Duodenal mucosa (tissue), 2 donors: Measurements from ENCODE around the gene CALN1.

ENCODE experiments used
- H3K27ac ChIP-seq: one replicate; pipeline ENCODE4 v1.7.0; 2013; ENCODE audit warnings: low read depth, low read length
- H3K27me3 ChIP-seq, 2 donors: one replicate each; pipeline ENCODE4 v1.7.0; 2013; ENCODE audit warnings: low read length in 2 of 2, control low read depth in 1 of 2; ENCODE audit not compliant: insufficient read depth in 2 of 2, control insufficient read depth in 1 of 2
- H3K36me3 ChIP-seq, 2 donors: one replicate each; pipeline ENCODE4 v1.7.0; 2013; ENCODE audit warnings: low read length in 2 of 2, control low read depth in 1 of 2; ENCODE audit not compliant: insufficient read depth in 2 of 2, control insufficient read depth in 1 of 2
- H3K4me1 ChIP-seq, 2 donors: one replicate each; pipeline ENCODE4 v1.7.0; 2013; ENCODE audit warnings: low read length in 2 of 2, control low read depth in 1 of 2; ENCODE audit not compliant: insufficient read depth in 2 of 2, control insufficient read depth in 1 of 2
- H3K4me3 ChIP-seq, 2 donors: one replicate each; pipeline ENCODE4 v1.7.0; 2013; ENCODE audit warnings: low read length in 2 of 2, low read depth in 1 of 2
- H3K9ac ChIP-seq, 2 donors: one replicate each; pipeline ENCODE4 v1.7.0; 2013; ENCODE audit warnings: low read length in 2 of 2, low read depth in 1 of 2
- H3K9me3 ChIP-seq, 2 donors: one replicate each; pipeline ENCODE4 v1.7.0; 2013; ENCODE audit warnings: low read length in 2 of 2, control low read depth in 1 of 2; ENCODE audit not compliant: control insufficient read depth in 1 of 2

The CALN1 gene

DNA sequence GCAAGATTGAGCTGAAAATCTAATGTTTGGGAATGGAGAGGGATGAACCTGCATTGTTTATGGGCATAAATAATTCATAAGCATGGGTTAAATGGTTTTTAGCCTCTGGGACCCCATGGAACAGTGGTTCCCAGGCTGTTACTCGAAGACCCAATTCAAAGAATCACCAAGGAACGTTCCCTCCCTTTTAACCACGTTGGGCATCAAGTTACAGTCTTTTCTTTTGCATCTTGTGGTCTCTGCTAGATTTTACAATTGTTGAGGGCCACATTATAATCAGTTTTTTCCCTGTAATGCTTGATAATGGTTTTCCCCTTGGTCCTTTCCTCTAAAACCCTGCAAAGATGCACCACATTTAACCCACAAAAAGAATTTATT is 2.5 kb downstream of the CALN1 start:
- Histone ChIP-seq H3K27ac (no peak overlapping the region), H3K4me1 (no peaks in the 10 kb centered on the region), H3K36me3 (no peaks in the 10 kb centered on the region), H3K9me3 (peaks cover 0 to 11% of the 10 kb centered on the region in 2 donors), H3K9ac (no peak overlapping the region), H3K4me3 (no peak overlapping the region), H3K27me3 (no peaks in the 10 kb centered on the region)

DNA sequence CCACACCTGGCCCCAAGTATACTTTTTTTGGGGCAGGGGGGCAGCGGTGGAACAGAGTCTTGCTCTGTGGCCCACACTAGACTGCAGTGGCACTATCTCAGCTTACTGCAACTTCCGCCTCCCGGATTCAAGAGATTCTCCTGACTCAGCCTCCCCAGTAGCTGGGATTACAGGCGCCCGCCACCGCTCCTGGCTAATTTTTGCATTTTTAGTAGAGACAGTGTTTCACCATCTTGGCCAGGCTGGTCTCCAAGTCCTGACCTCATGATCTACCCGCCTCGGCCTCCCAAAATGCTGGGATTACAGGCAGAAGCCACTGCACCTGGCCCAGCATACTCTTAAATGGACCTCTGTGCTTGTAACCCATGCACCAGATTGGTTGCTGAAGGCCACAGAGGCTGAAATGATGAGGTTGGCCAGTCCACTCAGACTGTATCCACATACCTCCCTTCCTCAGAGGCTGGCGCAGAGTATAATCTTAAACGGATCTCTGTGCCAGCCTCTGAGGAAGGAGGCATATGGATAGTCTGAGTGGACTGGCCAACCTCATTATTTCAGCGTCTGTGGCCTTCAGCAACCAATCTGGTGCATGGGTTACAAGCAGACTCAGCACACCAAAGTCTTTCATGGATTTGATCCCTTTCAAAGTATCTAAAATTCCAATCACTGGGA is 3.0 kb downstream of the CALN1 start:
- H3K9me3 ChIP-seq: peaks cover 0 to 11% of the 10 kb centered on the region in 2 donors
- H3K4me3 ChIP-seq: no peak overlapping the region
- no peak overlapping the region for H3K9ac ChIP-seq
- no peak overlapping the region for H3K27ac ChIP-seq
- H3K36me3 ChIP-seq: no peaks in the 10 kb centered on the region
- H3K4me1 ChIP-seq: no peaks in the 10 kb centered on the region
- no peaks in the 10 kb centered on the region for H3K27me3 ChIP-seq

DNA sequence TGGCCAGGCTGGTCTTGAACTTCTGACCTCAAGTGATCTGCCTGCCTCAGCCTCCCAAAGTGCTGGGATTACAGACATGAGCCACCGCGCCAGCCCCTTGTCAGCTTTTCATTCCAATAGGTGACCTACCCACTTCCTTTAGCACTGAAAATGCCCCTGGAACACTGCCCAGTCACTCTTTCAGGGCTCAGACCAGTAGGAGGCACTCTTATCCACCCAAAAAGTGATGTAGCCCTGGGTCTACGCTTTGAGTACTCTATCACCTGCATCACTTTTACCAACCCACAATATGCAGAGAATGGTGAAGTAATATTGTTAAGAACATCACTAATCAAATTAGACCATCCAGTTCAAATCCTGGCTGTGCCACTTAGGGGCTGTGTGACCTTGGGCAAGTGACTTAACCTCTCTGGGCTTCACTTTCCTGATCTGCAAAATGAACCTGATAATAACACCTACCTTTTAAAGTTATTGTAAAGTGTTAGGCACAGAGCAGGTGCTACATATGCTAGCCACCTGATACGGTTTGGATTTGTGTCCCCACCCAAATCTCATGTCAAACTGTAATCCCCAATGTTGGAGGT is 5.2 kb downstream of the CALN1 start:
- H3K4me3 ChIP-seq: no peak overlapping the region
- no peaks in the 10 kb centered on the region for H3K4me1 ChIP-seq
- no peak overlapping the region for H3K27ac ChIP-seq
- no peaks in the 10 kb centered on the region for H3K27me3 ChIP-seq
- H3K9me3 ChIP-seq: no peaks in the 10 kb centered on the region
- H3K9ac ChIP-seq: no peak overlapping the region
- no peaks in the 10 kb centered on the region for H3K36me3 ChIP-seq

DNA sequence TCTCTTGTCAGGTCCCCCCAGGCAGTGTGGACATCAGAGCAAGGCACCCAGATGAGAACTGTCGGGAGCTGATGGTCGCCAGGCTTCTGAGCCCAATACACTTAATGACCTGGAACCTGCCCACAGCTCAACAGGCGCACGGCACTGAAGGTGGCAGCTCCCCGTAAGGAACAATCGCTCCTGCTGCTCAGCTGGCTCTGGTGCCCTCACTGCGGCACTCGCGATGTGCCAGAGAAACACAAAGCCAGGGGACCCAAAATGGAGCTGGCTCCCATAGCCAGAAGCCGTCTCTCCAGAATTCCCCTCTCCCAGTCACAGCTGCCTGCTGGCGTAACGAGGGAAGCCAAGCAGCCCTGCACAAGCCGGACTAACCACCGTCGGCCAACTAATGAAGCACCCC is 6.3 kb downstream of the CALN1 start:
- Histone ChIP-seq H3K27ac (no peak overlapping the region), H3K4me1 (no peaks in the 10 kb centered on the region), H3K9ac (no peak overlapping the region), H3K4me3 (no peak overlapping the region), H3K27me3 (no peaks in the 10 kb centered on the region), H3K36me3 (no peaks in the 10 kb centered on the region), H3K9me3 (no peaks in the 10 kb centered on the region)

DNA sequence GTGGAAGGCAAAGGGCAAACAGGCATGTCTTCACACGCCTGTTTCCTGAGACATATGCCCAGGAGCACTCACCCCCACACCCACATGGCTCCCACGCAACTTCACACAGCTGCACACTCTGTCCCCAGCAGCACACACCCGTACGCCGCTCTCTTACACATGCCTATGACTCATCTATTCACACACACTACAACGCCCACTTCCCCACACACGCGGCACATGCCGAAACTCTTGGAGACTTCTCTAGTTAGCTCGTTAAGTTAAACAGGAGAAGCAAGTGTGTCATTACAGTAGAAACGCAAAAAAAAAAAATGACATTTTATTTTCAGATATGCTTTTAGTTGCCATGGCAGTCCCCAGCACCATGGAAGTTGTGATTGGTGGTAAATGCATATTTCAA is 6.7 kb downstream of the CALN1 start:
- Histone ChIP-seq H3K4me3 (no peak overlapping the region), H3K9me3 (no peaks in the 10 kb centered on the region), H3K27me3 (no peaks in the 10 kb centered on the region), H3K36me3 (no peaks in the 10 kb centered on the region), H3K27ac (no peak overlapping the region), H3K4me1 (no peaks in the 10 kb centered on the region), H3K9ac (no peak overlapping the region)

DNA sequence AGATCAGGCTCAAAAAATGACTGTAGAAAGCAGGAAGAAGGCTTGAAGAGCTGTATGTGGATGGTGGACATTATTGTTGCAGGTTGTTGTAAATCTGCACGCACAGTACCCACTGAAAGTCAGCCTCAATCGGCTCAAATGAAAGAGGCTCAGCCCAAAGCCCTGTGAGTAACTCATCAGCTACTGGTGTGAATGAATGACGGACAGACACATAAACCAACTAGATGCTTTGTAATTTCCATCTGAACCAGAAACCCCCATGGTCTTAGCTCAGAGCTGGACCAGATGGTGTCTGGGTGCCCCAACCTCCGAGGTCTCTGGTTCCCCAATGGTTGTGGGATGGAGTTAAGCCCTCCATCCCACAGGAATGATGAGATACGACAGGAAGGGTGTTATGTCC is 7.4 kb downstream of the CALN1 start:
- Histone ChIP-seq H3K9me3 (no peaks in the 10 kb centered on the region), H3K9ac (no peak overlapping the region), H3K36me3 (no peaks in the 10 kb centered on the region), H3K4me1 (no peaks in the 10 kb centered on the region), H3K4me3 (no peak overlapping the region), H3K27me3 (no peaks in the 10 kb centered on the region), H3K27ac (no peak overlapping the region)

DNA sequence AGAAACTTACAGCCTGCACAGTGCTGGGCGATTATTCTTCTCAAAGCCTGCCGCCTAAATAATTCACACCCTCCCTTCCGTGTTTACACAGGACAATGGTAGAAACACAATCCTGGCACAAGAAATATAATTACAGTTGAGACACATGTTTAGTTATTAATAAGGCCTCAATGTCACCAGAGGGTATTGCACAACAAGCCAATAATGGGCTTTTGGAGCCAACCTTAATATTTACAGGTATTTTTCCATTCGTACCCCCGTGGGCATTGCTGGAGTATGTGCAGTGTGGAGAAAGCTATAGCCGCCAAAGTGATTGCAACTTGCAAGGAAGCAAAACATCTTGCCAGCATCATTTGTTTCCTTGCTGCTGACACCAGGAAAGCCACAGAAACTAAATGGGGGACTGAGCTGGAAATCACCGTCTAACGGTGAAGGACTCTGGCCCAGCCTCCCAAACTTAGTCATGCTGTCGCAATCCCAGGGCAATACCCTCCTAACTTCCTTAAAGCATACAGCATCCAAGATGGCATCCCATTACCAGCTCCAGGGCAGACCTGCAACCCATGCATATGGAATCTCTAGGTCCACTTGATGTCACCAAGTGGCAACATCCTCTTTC is 8.6 kb downstream of the CALN1 start:
- H3K27me3 ChIP-seq: no peaks in the 10 kb centered on the region
- H3K9me3 ChIP-seq: no peaks in the 10 kb centered on the region
- no peaks in the 10 kb centered on the region for H3K36me3 ChIP-seq
- no peak overlapping the region for H3K4me3 ChIP-seq
- H3K9ac ChIP-seq: no peak overlapping the region
- H3K4me1 ChIP-seq: no peaks in the 10 kb centered on the region
- H3K27ac ChIP-seq: no peak overlapping the region

DNA sequence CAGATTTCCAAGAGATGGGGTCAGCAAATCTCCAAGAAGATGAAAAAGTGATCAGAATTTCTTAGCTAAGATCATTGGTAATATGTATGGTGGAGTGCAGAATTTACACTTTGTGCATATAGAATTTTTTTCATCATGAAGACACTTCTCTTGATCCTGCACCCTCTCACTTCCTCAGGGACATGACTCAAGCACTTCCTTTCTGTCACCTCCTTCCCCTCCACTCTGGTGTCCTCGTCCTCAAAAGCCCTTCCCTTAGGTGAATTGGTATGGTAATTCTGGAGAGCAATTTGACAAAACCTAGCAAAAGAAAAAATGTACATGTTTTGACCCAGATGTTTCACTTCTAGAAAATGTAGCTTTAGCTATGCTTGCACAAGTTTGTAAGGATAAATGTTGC is 18.1 kb downstream of the CALN1 start:
- H3K4me3 ChIP-seq: no peak overlapping the region
- H3K9me3 ChIP-seq: no peaks in the 10 kb centered on the region
- no peaks in the 10 kb centered on the region for H3K36me3 ChIP-seq
- no peak overlapping the region for H3K9ac ChIP-seq
- H3K27me3 ChIP-seq: no peaks in the 10 kb centered on the region
- no peak overlapping the region for H3K27ac ChIP-seq
- H3K4me1 ChIP-seq: no peaks in the 10 kb centered on the region

DNA sequence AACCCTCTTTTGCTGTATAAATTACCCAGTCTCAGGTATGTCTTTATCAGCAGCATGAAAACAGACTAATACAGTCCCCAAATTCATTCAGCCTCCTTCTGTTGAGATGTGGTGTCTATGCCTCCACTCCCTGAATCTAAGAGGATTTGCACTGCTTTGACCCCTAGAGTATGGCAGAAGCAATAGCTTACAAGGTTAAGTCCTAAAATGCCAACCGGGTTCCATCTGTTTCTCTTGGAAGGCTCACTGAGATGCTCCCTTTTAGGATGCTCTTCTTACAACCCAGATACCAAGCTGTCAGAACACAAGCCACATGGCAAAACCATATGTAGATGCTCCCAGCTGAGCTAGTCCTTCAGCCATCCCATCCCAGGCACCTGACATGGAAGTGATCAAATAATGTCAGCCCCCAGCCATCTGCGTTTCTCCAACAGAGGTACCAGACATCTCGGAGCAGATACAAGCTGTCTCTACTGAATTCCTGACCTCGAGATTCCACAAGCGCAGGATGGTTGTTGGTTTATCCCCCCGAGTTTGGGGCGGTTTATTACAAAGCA is 20.2 kb downstream of the CALN1 start:
- Histone ChIP-seq H3K4me3 (no peak overlapping the region), H3K27ac (no peak overlapping the region), H3K4me1 (no peaks in the 10 kb centered on the region), H3K9ac (no peak overlapping the region), H3K27me3 (no peaks in the 10 kb centered on the region), H3K9me3 (no peaks in the 10 kb centered on the region), H3K36me3 (no peaks in the 10 kb centered on the region)

DNA sequence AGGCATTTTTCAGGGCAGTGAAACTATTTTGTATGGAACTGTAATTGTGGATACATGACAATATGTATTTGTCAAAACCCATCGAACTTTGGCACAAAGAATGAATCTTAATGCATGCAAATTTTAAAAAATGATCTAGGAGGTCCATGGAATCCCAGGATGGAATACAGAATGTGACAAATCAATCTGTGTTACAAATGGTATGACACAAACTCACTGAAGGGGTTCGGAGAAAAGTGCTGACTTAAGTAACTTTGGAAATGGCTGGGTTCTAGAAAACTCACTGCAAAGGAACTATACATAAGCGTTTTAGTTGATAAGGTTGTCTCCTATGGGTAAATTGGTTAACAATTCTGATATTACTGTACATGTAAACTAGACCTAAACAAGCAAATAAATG is 26.0 kb downstream of the CALN1 start:
- no peak overlapping the region for H3K4me3 ChIP-seq
- H3K27me3 ChIP-seq: no peaks in the 10 kb centered on the region
- no peaks in the 10 kb centered on the region for H3K4me1 ChIP-seq
- H3K9ac ChIP-seq: no peak overlapping the region
- no peaks in the 10 kb centered on the region for H3K36me3 ChIP-seq
- H3K9me3 ChIP-seq: no peaks in the 10 kb centered on the region
- H3K27ac ChIP-seq: no peak overlapping the region
